ES-I3 (cell line): ENCODE data around the gene HOXA2.

Experiments
- H3K36me3 ChIP-seq: 2 replicates; pipeline ENCODE4 v1.6.1; 2013; ENCODE audit warnings: mild to moderate bottlenecking, low read length, control low read depth, moderate library complexity; ENCODE audit not compliant: insufficient read depth
- H3K4me1 ChIP-seq: 2 replicates; pipeline ENCODE4 v1.6.1; 2013; ENCODE audit warnings: mild to moderate bottlenecking, control low read depth, low read length; ENCODE audit not compliant: insufficient read depth
- H3K9ac ChIP-seq: 2 replicates; pipeline ENCODE4 v1.6.1; 2013; ENCODE audit warnings: low read depth, mild to moderate bottlenecking, low read length, moderate library complexity
- H3K9me3 ChIP-seq: 2 replicates; pipeline ENCODE4 v1.6.1; 2013; ENCODE audit warnings: mild to moderate bottlenecking, low read length, moderate library complexity; ENCODE audit not compliant: control insufficient read depth, insufficient read depth

Gene HOXA2

DNA sequence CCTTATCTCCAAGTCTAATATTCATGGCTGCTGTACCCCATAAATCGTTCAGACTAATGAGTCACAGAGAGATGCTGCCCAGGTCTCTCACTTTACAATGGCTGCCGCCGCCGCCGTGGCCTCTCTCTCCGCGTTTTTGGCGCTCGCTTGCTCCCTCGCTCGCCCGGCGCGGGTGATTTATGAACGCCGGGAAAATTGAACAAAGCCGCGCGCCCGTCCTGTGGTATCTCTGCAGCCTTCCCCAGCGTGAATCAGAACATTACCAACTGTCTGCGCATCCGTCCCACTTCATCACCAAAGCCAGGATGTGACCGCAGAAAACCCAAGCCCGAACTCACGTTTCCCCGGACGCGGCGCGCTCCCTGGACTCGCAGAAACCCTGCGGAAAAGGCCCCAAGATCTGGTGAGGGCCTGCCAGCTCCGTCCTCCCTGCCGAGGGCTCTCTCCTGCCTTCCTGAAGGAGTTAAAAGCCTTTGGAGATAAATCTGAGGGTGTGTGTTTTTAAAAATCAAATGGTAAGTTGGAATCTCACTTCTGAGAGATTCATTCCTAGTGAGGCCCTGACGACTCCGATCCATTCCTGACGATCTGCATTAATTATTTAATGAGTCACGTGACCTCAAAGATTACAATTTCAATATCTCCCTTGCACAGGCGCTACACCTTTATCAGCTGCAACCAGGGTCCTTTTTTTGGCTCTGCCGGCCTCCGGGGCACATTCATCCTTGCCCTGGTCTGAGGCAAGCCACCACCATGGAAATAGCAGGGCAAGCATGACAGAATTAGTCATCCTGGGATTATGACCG lies 21.8 kb upstream of the HOXA2 start:
- no peaks in the 10 kb centered on the region; the same call in 1 of the 2 replicates for H3K4me1 ChIP-seq
- H3K9ac ChIP-seq = no peak overlapping the region
- no peaks in the 10 kb centered on the region for H3K9me3 ChIP-seq

GRCh38 chr7:27123477-27124053 lies 21.1 kb upstream of the HOXA2 start:
- Histone ChIP-seq H3K4me1 (no peaks in the 10 kb centered on the region; the same call in 1 of the 2 replicates), H3K36me3 (no peaks in the 10 kb centered on the region), H3K9ac (no peak overlapping the region), H3K9me3 (no peaks in the 10 kb centered on the region)

More for the DNA sequence above, 21.8 kb upstream of the HOXA2 start:
- no peaks in the 10 kb centered on the region for H3K36me3 ChIP-seq

DNA sequence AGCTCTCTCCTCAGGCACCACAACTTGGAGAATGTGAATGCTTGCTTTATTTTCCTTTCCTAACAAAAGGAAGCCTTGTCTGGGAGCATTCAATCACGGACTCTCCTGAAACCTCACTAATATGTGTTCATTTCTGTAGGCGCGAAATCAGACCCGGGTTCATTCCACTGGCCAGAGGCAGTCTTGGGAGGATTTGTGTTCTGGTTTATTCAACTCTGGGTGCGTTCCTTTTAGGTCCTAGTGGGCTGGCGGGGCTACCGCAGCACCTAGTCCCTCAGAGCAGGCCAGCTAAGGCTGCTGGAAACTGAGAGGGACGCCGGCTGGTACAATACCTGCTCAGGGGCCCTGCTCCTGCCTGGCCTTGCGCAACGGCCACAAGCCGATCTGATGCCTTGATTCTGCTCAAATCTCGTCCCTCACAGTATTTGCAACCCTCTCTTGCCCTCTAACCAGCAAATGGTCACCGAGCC lies 20.6 kb upstream of the HOXA2 start:
- H3K4me1 ChIP-seq = no peaks in the 10 kb centered on the region; the same call in 1 of the 2 replicates
- H3K9ac ChIP-seq = no peak overlapping the region
- H3K36me3 ChIP-seq = no peaks in the 10 kb centered on the region
- H3K9me3 ChIP-seq = no peaks in the 10 kb centered on the region

DNA sequence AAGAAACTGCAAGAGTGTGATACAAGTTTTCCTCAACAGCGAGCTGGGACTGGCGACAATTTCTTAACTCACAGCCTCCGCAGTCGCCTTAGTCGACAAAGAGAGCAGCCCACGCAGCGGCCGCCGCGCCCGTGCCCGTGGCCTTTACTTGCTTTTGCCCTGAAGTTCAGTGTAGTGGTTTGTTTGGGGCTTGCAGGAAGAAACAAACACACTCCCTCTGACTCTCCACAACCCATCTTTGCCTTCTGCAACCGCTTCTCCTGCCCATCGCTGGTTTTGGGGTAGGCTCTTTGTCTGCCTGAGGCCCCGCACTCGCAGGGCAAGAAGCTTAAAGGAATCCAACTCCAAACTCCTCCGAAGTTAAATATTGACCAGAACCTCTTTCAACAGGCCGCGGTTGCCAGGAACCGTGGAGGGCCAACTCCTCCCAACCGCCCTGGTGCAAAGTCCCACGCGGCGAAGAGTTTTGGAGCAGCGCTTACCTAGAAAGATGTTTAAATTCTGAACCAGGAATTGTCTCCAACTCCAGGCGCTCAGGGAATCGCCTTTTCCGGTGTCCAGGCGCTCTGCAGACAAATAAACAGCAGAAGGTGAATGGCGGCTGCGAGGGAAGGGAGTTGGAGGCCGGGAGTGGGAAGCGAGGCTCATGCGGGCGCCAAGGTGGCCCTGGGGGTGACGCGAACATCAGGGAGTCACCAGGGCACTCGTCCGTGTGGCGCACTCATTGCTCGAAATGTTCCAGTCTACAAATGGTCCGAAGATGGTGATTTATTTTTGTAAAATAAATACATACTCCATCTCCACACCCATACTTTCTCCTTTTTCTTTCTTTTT lies 19.8 kb upstream of the HOXA2 start:
- Histone ChIP-seq H3K4me1 (no peaks in the 10 kb centered on the region; the same call in 1 of the 2 replicates), H3K9me3 (no peaks in the 10 kb centered on the region), H3K36me3 (no peaks in the 10 kb centered on the region), H3K9ac (no peak overlapping the region)

GRCh38 chr7:27121684-27122076 lies 19.2 kb upstream of the HOXA2 start:
- H3K4me1 ChIP-seq = no peaks in the 10 kb centered on the region; the same call in 1 of the 2 replicates
- H3K9ac ChIP-seq = no peak overlapping the region
- H3K9me3 ChIP-seq = no peaks in the 10 kb centered on the region
- no peaks in the 10 kb centered on the region for H3K36me3 ChIP-seq

DNA sequence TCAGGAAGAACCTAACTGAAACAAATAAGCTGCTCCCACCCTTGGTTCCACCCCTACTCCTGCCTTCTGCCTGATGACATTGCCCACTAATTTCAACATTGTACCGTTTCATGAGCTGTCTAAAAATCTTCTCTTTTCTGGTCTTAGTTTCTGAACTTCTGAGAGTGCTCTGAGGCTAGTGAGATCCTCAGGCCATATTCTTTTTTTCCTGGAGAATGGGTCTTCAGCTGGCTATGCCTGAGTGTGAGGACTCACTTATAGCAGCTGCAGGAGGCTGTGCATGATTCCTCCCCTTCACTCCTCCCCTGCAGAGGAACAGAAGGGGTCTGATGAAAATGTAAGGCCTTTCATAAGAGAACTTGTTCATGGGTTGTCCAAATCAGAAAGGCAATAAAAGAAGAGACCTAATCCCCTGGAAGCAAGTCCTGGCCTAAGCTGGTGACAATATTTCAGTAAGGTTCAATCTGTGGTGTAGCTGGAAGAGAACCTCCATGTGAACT lies 17.0 kb upstream of the HOXA2 start:
- no peaks in the 10 kb centered on the region for H3K36me3 ChIP-seq
- H3K9me3 ChIP-seq = no peaks in the 10 kb centered on the region
- H3K4me1 ChIP-seq = no peaks in the 10 kb centered on the region; the same call in 1 of the 2 replicates
- H3K9ac ChIP-seq = no peak overlapping the region

DNA sequence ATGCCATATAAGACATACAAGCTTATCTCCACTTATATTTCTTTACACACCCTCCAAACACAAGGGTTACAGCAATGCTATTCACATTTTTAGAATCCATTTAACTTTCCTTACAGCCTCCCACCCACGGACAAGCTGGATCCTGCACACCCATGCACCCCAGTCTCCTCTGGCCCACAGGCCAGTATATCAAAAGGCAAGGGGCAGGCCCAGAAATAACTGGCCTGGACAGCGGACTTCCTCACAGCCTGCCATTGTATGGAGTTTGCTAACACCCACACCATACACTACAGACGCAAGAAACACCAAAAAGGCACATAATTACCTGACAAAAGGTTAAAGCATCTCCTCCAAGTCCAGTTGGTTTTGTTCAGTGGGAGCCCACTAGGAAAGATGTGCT lies 16.1 kb upstream of the HOXA2 start:
- no peaks in the 10 kb centered on the region; the same call in 1 of the 2 replicates for H3K4me1 ChIP-seq

DNA sequence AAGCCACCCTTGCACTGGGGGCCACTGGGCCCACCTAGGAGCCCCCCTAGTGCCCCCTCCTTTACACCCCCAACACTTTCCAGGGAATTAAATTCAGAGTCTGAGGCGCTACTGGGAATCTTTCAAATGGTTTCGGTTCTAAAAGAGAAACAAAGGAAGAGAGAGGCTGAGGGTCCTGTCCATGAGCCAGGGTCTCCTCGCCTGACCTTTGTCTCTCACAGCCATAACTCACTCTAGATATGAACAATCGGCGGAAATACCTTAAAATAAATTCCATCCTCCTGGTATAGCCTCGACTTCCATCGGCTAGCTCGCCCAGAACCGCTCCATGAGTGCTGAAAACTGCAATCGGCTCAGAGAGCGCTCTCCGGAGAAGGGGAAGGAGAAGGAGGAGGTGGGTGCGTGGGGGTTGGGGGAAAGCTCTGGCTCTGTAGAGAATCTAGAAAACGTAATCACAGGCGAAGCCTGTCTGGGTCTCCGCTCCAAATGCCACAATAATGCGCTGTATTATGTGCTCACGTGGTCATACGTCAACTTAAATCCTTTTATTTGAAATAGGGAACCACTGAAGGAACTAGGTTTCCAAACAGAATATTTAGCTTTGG lies 15.5 kb upstream of the HOXA2 start:
- Histone ChIP-seq H3K9me3 (no peaks in the 10 kb centered on the region), H3K9ac (no peak overlapping the region), H3K4me1 (no peaks in the 10 kb centered on the region; the same call in 1 of the 2 replicates), H3K36me3 (no peaks in the 10 kb centered on the region)

More for the DNA sequence above, 16.1 kb upstream of the HOXA2 start:
- Histone ChIP-seq H3K9ac (no peak overlapping the region), H3K9me3 (no peaks in the 10 kb centered on the region), H3K36me3 (no peaks in the 10 kb centered on the region)

- Histone ChIP-seq H3K9ac (no peak overlapping the region), H3K36me3 (no peaks in the 10 kb centered on the region), H3K4me1 (no peaks in the 10 kb centered on the region; the same call in 1 of the 2 replicates), H3K9me3 (no peaks in the 10 kb centered on the region)
Measured at GRCh38 chr7:27116962-27117886, 14.7 kb upstream of the HOXA2 start.

DNA sequence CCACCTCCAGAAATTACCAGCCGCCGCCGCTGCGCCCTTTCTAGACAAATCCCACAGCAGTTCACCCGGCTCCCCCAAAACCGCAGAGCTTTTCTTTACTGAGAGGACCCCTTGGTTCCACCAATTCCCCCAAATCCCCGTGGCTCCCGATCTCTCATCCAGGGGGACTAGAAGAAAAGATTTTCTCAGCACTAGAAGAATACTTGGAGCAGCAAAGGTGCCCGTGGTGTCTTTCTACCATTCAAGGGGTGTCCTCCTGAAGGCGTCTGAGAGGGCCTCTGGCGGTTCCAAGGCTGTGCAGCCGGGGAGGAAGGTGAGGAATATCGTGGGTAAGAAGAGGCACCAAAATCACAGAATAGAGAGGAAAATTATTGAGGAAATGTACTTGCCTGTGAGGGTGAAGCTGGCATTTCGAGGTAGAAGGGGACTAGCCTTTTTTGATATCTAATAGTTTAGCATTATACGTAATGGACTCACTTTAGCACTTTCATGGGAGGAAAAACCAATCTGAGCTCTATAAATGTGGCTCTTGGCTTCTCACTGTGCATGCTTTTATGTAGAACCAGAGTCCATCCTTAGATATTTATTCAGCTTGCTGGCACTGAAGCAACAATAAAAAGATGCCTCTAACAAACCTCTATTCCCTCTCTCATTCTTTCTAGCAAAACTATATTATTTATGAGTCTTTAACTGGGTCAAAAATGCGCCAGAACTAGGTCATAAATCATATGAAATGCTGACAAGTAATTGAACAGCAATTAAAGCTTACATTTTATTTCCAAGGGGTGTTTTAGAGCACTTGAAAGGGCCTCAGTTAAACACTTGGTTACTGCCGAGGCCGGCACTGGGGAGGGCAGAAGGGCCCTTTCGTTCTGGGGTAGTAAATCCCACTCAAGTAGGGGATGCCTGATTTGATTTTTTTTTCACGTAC lies 13.8 kb upstream of the HOXA2 start:
- H3K9me3 ChIP-seq = no peaks in the 10 kb centered on the region
- no peaks in the 10 kb centered on the region for H3K4me1 ChIP-seq
- H3K9ac ChIP-seq = no peak overlapping the region
- H3K36me3 ChIP-seq = no peaks in the 10 kb centered on the region

GRCh38 chr7:27115221-27116026 lies 12.9 kb upstream of the HOXA2 start:
- Histone ChIP-seq H3K9ac (no peak overlapping the region; the same call in 1 of the 2 replicates), H3K9me3 (no peaks in the 10 kb centered on the region), H3K4me1 (no peaks in the 10 kb centered on the region), H3K36me3 (no peaks in the 10 kb centered on the region)

- Histone ChIP-seq H3K9me3 (no peaks in the 10 kb centered on the region), H3K36me3 (no peaks in the 10 kb centered on the region), H3K4me1 (no peaks in the 10 kb centered on the region), H3K9ac (no peak overlapping the region)
Measured at GRCh38 chr7:27114881-27115220, 12.4 kb upstream of the HOXA2 start.
